Caco-2 (cell line): ENCODE results near the gene TRPV5. TPM values are rescaled to one million over a fixed set of nuclear protein-coding genes. Genes with fewer than 3 reads are reported as not detected.

Experiments
- BruUV-seq: library from RNA; stranded (reverse); fragments of 400-500 nt; replicated peaks from 2 replicates; lab custom pipeline; 2021; lab: Mats Ljungman, UMichigan
- CTCF ChIA-PET: fragments of 300-600 bp; sonication (Branson Sonifier 250); formaldehyde crosslinking; loops from one replicate; lab custom pipeline; 2022; ENCODE audit warnings: antibody characterized with exemption; lab: Charles Lee
- POLR2A ChIA-PET: fragments of 300-600 bp; sonication (Branson Sonifier 250); formaldehyde crosslinking; loops from one replicate; lab custom pipeline; 2022; ENCODE audit warnings: antibody characterized with exemption; lab: Charles Lee
- DNase-seq, 2 experiments: peaks; one replicate each; pipeline versions ENCODE4 v3.0.0 to v3.0.0-alpha.2; 2020 to 2022
- H3K27me3 ChIP-seq: replicated peaks from 2 replicates; pipeline ENCODE4 v1.6.0; 2011; ENCODE audit warnings: low read length; ENCODE audit not compliant: control insufficient read depth, insufficient read depth
- H3K36me3 ChIP-seq: 2 replicates; pipeline ENCODE4 v1.5.1; 2011; ENCODE audit warnings: low read length; ENCODE audit not compliant: control insufficient read depth, insufficient read depth
- H3K4me1 ChIP-seq: fragments of 250-450 bp; sonication (Bioruptor Pico); 2 replicates; pipeline ENCODE4 v1.5.1; 2020; ENCODE audit warnings: mild to moderate bottlenecking
- H3K4me3 ChIP-seq: 2 replicates; pipeline ENCODE4 v1.5.1; 2011; ENCODE audit warnings: low read depth, mild to moderate bottlenecking, control low read depth, low read length
- H3K9me3 ChIP-seq: fragments of 250-450 bp; sonication (Bioruptor Pico); 2 replicates; pipeline ENCODE4 v1.5.1; 2020; ENCODE audit warnings: mild to moderate bottlenecking, moderate library complexity
- H3K27ac Mint-ChIP-seq: one replicate; pipeline ENCODE4 v1.8.0; 2022; ENCODE audit warnings: mixed read lengths; ENCODE audit not compliant: unreplicated experiment
- H3K27me3 Mint-ChIP-seq: one replicate; pipeline ENCODE4 v1.8.0; 2022; ENCODE audit warnings: mixed read lengths; ENCODE audit not compliant: insufficient read depth, unreplicated experiment
- H3K36me3 Mint-ChIP-seq: one replicate; pipeline ENCODE4 v1.8.0; 2022; ENCODE audit warnings: mild to moderate bottlenecking, mixed read lengths; ENCODE audit not compliant: insufficient read depth, unreplicated experiment
- H3K4me1 Mint-ChIP-seq: one replicate; pipeline ENCODE4 v1.8.0; 2022; ENCODE audit warnings: low read depth, mixed read lengths; ENCODE audit not compliant: unreplicated experiment
- H3K4me3 Mint-ChIP-seq: one replicate; pipeline ENCODE4 v1.8.0; 2022; ENCODE audit warnings: mild to moderate bottlenecking, moderate library complexity, mixed read lengths; ENCODE audit not compliant: unreplicated experiment
- H3K9me3 Mint-ChIP-seq: one replicate; pipeline ENCODE4 v1.8.0; 2022; ENCODE audit warnings: mixed read lengths; ENCODE audit not compliant: unreplicated experiment
- CTCF ChIP-seq, 2 experiments: fragments of 200-600 bp in 1 of 2; IDR thresholded peaks; 1 replicate in 1 of 2; 2 replicates in 1 of 2; pipeline versions ENCODE4 v1.5.1 to v1.8.0; 2011 to 2022; ENCODE audit warnings: antibody characterized with exemption in 1 of 2, control low read depth in 1 of 2, inconsistent platforms in 1 of 2, low read depth in 1 of 2, low read length in 1 of 2, mild to moderate bottlenecking in 1 of 2, moderate library complexity in 1 of 2; ENCODE audit not compliant: insufficient read depth in 1 of 2, severe bottlenecking in 1 of 2, unreplicated experiment in 1 of 2
- intact Hi-C: fragments of 100-400 bp; cut with micrococcal nuclease; formaldehyde crosslinking; loops from one replicate; pipeline ENCODE4 v1.10.0; 2022; ENCODE audit not compliant: unreplicated experiment
- total RNA-seq: library from RNA; stranded (reverse); gene quantifications from 2 replicates; pipeline ENCODE4 v1.2.3, GENCODE V29; 2022

Gene TRPV5
- total RNA-seq, 1 experiment from 2014 or later = not detected

- Mint-ChIP-seq H3K27me3 (peaks cover 3% of the 10 kb centered on the region), H3K9me3 (peaks cover 19% of the 10 kb centered on the region), H3K4me3 (no peak overlapping the region), H3K27ac (no peak overlapping the region), H3K4me1 (no peaks in the 10 kb centered on the region), H3K36me3 (no peaks in the 10 kb centered on the region)
- no peak for DNase-seq
- Histone ChIP-seq H3K9me3 (no peaks in the 10 kb centered on the region), H3K36me3 (no peaks in the 10 kb centered on the region), H3K27me3 (no peaks in the 10 kb centered on the region), H3K4me1 (no peaks in the 10 kb centered on the region), H3K4me3 (no peak overlapping the region)
- CTCF ChIA-PET = no interaction called here
- intact Hi-C loops = no loop called here
- BruUV-seq = no TSS peak
- no peak for TF ChIP-seq CTCF (IDR thresholded peaks at IDR 0.05; ENCODE audit: insufficient read depth in 1 of 2, low read depth in 1 of 2, low read length in 1 of 2, severe bottlenecking in 1 of 2, unreplicated experiment in 1 of 2)
- POLR2A ChIA-PET = no interaction called here
These were observed 16.7 kb upstream of the TRPV5 start for GRCh38 chr7:142950235-142950634.

- peaks cover 3% of the 10 kb centered on the region for H3K27me3 Mint-ChIP-seq
- no TSS peak for BruUV-seq
- H3K27me3 ChIP-seq = no peaks in the 10 kb centered on the region
- H3K36me3 ChIP-seq = no peaks in the 10 kb centered on the region
- no peaks in the 10 kb centered on the region for H3K4me1 ChIP-seq
- no peak overlapping the region for H3K4me3 Mint-ChIP-seq
- TF ChIP-seq CTCF (IDR thresholded peaks at IDR 0.05; ENCODE audit: insufficient read depth in 1 of 2, low read depth in 1 of 2, low read length in 1 of 2, severe bottlenecking in 1 of 2, unreplicated experiment in 1 of 2) = no peak
- POLR2A ChIA-PET = no interaction called here
- no peaks in the 10 kb centered on the region for H3K36me3 Mint-ChIP-seq
- CTCF ChIA-PET = interaction anchor here (0.6 kb wide), 1 partner anchor 9 kb away, joined by 3 read pairs; no protein-coding TSS in a partner anchor
- H3K27ac Mint-ChIP-seq = no peak overlapping the region
- DNase-seq = no peak
- no peaks in the 10 kb centered on the region for H3K9me3 ChIP-seq
- no peaks in the 10 kb centered on the region for H3K4me1 Mint-ChIP-seq
- no peak overlapping the region for H3K4me3 ChIP-seq
- H3K9me3 Mint-ChIP-seq = peaks cover 8% of the 10 kb centered on the region
- intact Hi-C loops = no loop called here
These were observed 15.1 kb upstream of the TRPV5 start for GRCh38 chr7:142948603-142949002.

- CTCF ChIA-PET = no interaction called here
- H3K9me3 Mint-ChIP-seq = no peaks in the 10 kb centered on the region
These were observed 11.5 kb upstream of the TRPV5 start for GRCh38 chr7:142945001-142945400.

More at GRCh38 chr7:142945001-142945400, 11.5 kb upstream of the TRPV5 start:
- DNase-seq = no peak
- no peaks in the 10 kb centered on the region for H3K27me3 ChIP-seq
- TF ChIP-seq CTCF (IDR thresholded peaks at IDR 0.05; ENCODE audit: insufficient read depth in 1 of 2, low read depth in 1 of 2, low read length in 1 of 2, severe bottlenecking in 1 of 2, unreplicated experiment in 1 of 2) = no peak
- no peaks in the 10 kb centered on the region for H3K4me1 ChIP-seq
- no peak overlapping the region for H3K4me3 ChIP-seq
- H3K9me3 ChIP-seq = no peaks in the 10 kb centered on the region
- no peaks in the 10 kb centered on the region for H3K36me3 Mint-ChIP-seq
- POLR2A ChIA-PET = no interaction called here
- H3K4me1 Mint-ChIP-seq = peaks cover 12% of the 10 kb centered on the region
- H3K27me3 Mint-ChIP-seq = peaks cover 3% of the 10 kb centered on the region
- BruUV-seq = no TSS peak
- no peak overlapping the region for H3K27ac Mint-ChIP-seq
- intact Hi-C loops = no loop called here
- no peaks in the 10 kb centered on the region for H3K36me3 ChIP-seq
- H3K4me3 Mint-ChIP-seq = no peak overlapping the region
